Lower leg skin (tissue), 3 donors: ENCODE measurements around the gene SIL1.

Experiments used
- CTCF ChIP-seq, 3 donors: fragments of 450-650 bp; IDR thresholded peaks; one replicate each; pipeline ENCODE4 v1.5.1; 2016; ENCODE audit warnings: antibody characterized with exemption in 3 of 3, mild to moderate bottlenecking in 3 of 3, moderate library complexity in 2 of 3
- POLR2A ChIP-seq, 2 donors: fragments of 450-650 bp; IDR thresholded peaks; one replicate each; pipeline ENCODE4 v1.6.1; 2016 to 2017; ENCODE audit warnings: antibody characterized with exemption in 2 of 2, mild to moderate bottlenecking in 1 of 2, moderate library complexity in 1 of 2

GRCh38 chr5:139215107-139215975 lies 17.2 kb upstream of the SIL1 start:
- no peak for TF ChIP-seq CTCF (IDR thresholded peaks at IDR 0.05)
- no peak for TF ChIP-seq POLR2A (IDR thresholded peaks at IDR 0.05)
